A549 (cell line): ENCODE results near the gene KSR1. TPM values are rescaled to one million over a fixed set of nuclear protein-coding genes. Genes with fewer than 3 reads are reported as not detected.

ENCODE experiments used
- ATAC-seq, 2 experiments: fragments of 200-7000 bp in 1 of 2; fragments of >200 bp in 1 of 2; cut with Nextera tagmentation in 1 of 2; cut with Tn5 transposase in 1 of 2; 3 replicates each; pipeline versions ENCODE4 v1.8.0 to v1.9.1; 2018 to 2020; ENCODE audit warnings: mild to moderate bottlenecking in 1 of 2, moderate library complexity in 1 of 2
- CTCF ChIA-PET: fragments of 300-600 bp; sonication (Branson Sonifier 250); formaldehyde crosslinking; extraction: SDS; loops from one replicate; lab custom pipeline; 2021; ENCODE audit warnings: antibody characterized with exemption, inconsistent platforms; lab: Yijun Ruan, JAX
- POLR2A ChIA-PET: fragments of 350-600 bp; formaldehyde crosslinking; extraction: SDS; loops from one replicate; lab custom pipeline; 2021; ENCODE audit warnings: antibody characterized with exemption, inconsistent platforms; lab: Yijun Ruan, JAX
- DNase-seq, 2 experiments: peaks; one replicate each; pipeline versions ENCODE4 v3.0.0 to v3.0.0-alpha.2; 2011 to 2016; ENCODE audit warnings: low read depth in 1 of 2, low spot score in 1 of 2
- FAIRE-seq: peaks from 2 replicates; lab custom pipeline; 2011; peaks lifted over from hg19 to GRCh38; lab: Jason Lieb, UNC
- H3K27ac ChIP-seq, 2 experiments: fragments of >200 bp; sonication (Bioruptor Twin); formaldehyde crosslinking; 3 replicates each; pipeline ENCODE4 v1.5.1; 2016 to 2017
- H3K4me1 ChIP-seq: fragments of >200 bp; sonication (Bioruptor Twin); formaldehyde crosslinking; 3 replicates; pipeline ENCODE4 v1.6.1; 2016
- H3K4me2 ChIP-seq: fragments of >200 bp; sonication (Bioruptor Twin); formaldehyde crosslinking; 3 replicates; pipeline ENCODE4 v1.6.1; 2016
- H3K4me3 ChIP-seq: fragments of >200 bp; sonication (Bioruptor Twin); formaldehyde crosslinking; 3 replicates; pipeline ENCODE4 v1.5.1; 2016
- H3K9me3 ChIP-seq: fragments of >200 bp; sonication (Bioruptor Twin); formaldehyde crosslinking; 3 replicates; pipeline ENCODE4 v1.6.1; 2016
- CBX2 ChIP-seq: fragments of 200-600 bp; sonication (generic); IDR thresholded peaks from 2 replicates; pipeline ENCODE4 v1.6.1; 2016; ENCODE audit warnings: low read depth, mild to moderate bottlenecking, borderline replicate concordance
- CHD2 ChIP-seq: fragments of 150-350 bp; IDR thresholded peaks from 2 replicates; pipeline ENCODE4 v1.6.1; 2014; ENCODE audit warnings: low read length; ENCODE audit not compliant: partially characterized antibody
- CHD4 ChIP-seq: fragments of 200-600 bp; sonication (generic); IDR thresholded peaks from 2 replicates; pipeline ENCODE4 v1.6.1; 2016; ENCODE audit warnings: antibody characterized with exemption, mild to moderate bottlenecking, borderline replicate concordance
- EP300 ChIP-seq, 2 experiments: fragments of >200 bp; sonication (Bioruptor Twin); formaldehyde crosslinking; IDR thresholded peaks; 2 replicates in 1 of 2; 3 replicates in 1 of 2; pipeline ENCODE4 v1.6.1; 2016 to 2017
- FOSB ChIP-seq: fragments of 250-450 bp; sonication (Bioruptor Pico); IDR thresholded peaks from 2 replicates; pipeline ENCODE4 v1.5.0; 2020; ENCODE audit warnings: mild to moderate bottlenecking, moderate library complexity
- HDAC2 ChIP-seq: fragments of 200-600 bp; sonication (generic); IDR thresholded peaks from 2 replicates; pipeline ENCODE4 v1.6.1; 2016
- HES2 ChIP-seq: fragments of >200 bp; sonication (Bioruptor Twin); formaldehyde crosslinking; IDR thresholded peaks from 2 replicates; pipeline ENCODE4 v1.6.1; 2016
- HOXA7 ChIP-seq: fragments of 250-450 bp; sonication (Bioruptor Pico); IDR thresholded peaks from 2 replicates; pipeline ENCODE4 v1.5.0; 2020; ENCODE audit warnings: mild to moderate bottlenecking, moderate library complexity
- HOXB13 ChIP-seq: fragments of 250-450 bp; sonication (Bioruptor Pico); IDR thresholded peaks from 2 replicates; pipeline ENCODE4 v1.5.0; 2020; ENCODE audit warnings: low read depth, mild to moderate bottlenecking, moderate library complexity
- HOXB5 ChIP-seq: fragments of 250-450 bp; sonication (Bioruptor Pico); IDR thresholded peaks from 2 replicates; pipeline ENCODE4 v1.5.0; 2020; ENCODE audit warnings: mild to moderate bottlenecking, moderate library complexity
- KDM1A ChIP-seq: fragments of 200-600 bp; sonication (generic); IDR thresholded peaks from 2 replicates; pipeline ENCODE4 v1.6.1; 2016; ENCODE audit warnings: low read depth, mild to moderate bottlenecking
- KDM5A ChIP-seq: fragments of 200-600 bp; sonication (generic); IDR thresholded peaks from 2 replicates; pipeline ENCODE4 v1.6.1; 2016; ENCODE audit warnings: antibody characterized with exemption, mild to moderate bottlenecking
- MAFK ChIP-seq: fragments of 450-650 bp; IDR thresholded peaks from 2 replicates; pipeline ENCODE4 v1.6.1; 2014; ENCODE audit not compliant: partially characterized antibody
- MAZ ChIP-seq: fragments of 150-350 bp; IDR thresholded peaks from 2 replicates; pipeline ENCODE4 v1.6.1; 2014; ENCODE audit warnings: antibody characterized with exemption, low read depth, low read length, borderline replicate concordance
- MYC ChIP-seq: IDR thresholded peaks from 2 replicates; pipeline ENCODE4 v1.6.1; 2012; ENCODE audit warnings: mild to moderate bottlenecking, inconsistent platforms, low read length, improper control_type of control experiment, borderline replicate concordance
- NFE2L2 ChIP-seq: fragments of 150-350 bp; conservative IDR thresholded peaks from 2 replicates; pipeline ENCODE4 v1.6.1; 2014; ENCODE audit warnings: low read length
- NR3C1 ChIP-seq: fragments of >200 bp; sonication (Bioruptor Twin); formaldehyde crosslinking; IDR thresholded peaks from 3 replicates; pipeline ENCODE4 v1.6.1; 2017
- PBX3 ChIP-seq: IDR thresholded peaks from 2 replicates; pipeline ENCODE4 v1.6.1; 2012
- POLR2A ChIP-seq: IDR thresholded peaks from 2 replicates; pipeline ENCODE4 v1.6.1; 2012; ENCODE audit warnings: mild to moderate bottlenecking, low read length
- POLR2AphosphoS2 ChIP-seq: conservative IDR thresholded peaks from 2 replicates; pipeline ENCODE4 v1.6.1; 2012; ENCODE audit warnings: low read length, improper control_type of control experiment, inconsistent platforms
- RARB ChIP-seq: fragments of 250-450 bp; sonication (Bioruptor Pico); IDR thresholded peaks from 2 replicates; pipeline ENCODE4 v1.8.0; 2021; ENCODE audit warnings: mild to moderate bottlenecking, moderate library complexity
- RCOR1 ChIP-seq: fragments of 150-350 bp; IDR thresholded peaks from 2 replicates; pipeline ENCODE4 v1.6.1; 2014; ENCODE audit warnings: antibody characterized with exemption, low read length, low read depth
- REST ChIP-seq: fragments of 200-600 bp; sonication (generic); IDR thresholded peaks from 2 replicates; pipeline ENCODE4 v1.6.1; 2016; ENCODE audit warnings: antibody characterized with exemption, mild to moderate bottlenecking, moderate library complexity
- RFX5 ChIP-seq: fragments of 450-650 bp; IDR thresholded peaks from 2 replicates; pipeline ENCODE4 v1.7.1; 2014; ENCODE audit warnings: antibody characterized with exemption, mild to moderate bottlenecking, moderate library complexity
- SMC3 ChIP-seq: fragments of >200 bp; sonication (Bioruptor Twin); formaldehyde crosslinking; IDR thresholded peaks from 3 replicates; pipeline ENCODE4 v1.6.1; 2018; ENCODE audit warnings: inconsistent platforms
- TFCP2L1 ChIP-seq: fragments of 250-450 bp; sonication (Bioruptor Pico); IDR thresholded peaks from 2 replicates; pipeline ENCODE4 v1.5.0; 2021; ENCODE audit warnings: mild to moderate bottlenecking
- TP53 ChIP-seq: fragments of 250-450 bp; sonication (Bioruptor Pico); IDR thresholded peaks from 2 replicates; pipeline ENCODE4 v1.5.0; 2021; ENCODE audit warnings: mild to moderate bottlenecking, moderate library complexity
- ZSCAN20 ChIP-seq: fragments of 250-450 bp; sonication (Bioruptor Pico); IDR thresholded peaks from 2 replicates; pipeline ENCODE4 v1.8.0; 2022; ENCODE audit warnings: mild to moderate bottlenecking, moderate library complexity
- WGBS: methylation state at CpG from one replicate; pipeline ENCODE4 v1.1.6; 2017; ENCODE audit errors: missing lambda C conversion rate; 5-methylcytosine and 5-hydroxymethylcytosine counted together
- polyA plus RNA-seq, 4 experiments: library from polyadenylated mRNA; depleted of rRNA in 3 of 4; stranded (reverse); fragments of >200 nt; fragmentation: RNase III in 1 of 4; extraction: RNeasy Plus Mini Kit Qiagen cat#74134 plus additional on column Dnase treatment in 1 of 4; gene quantifications; 2 replicates in 3 of 4; 3 replicates in 1 of 4; pipeline ENCODE4 v1.2.3, GENCODE V29; 2011 to 2017
- TF ChIP-seq, protein P1 (sequence below): fragments of >200 bp; sonication (Bioruptor Twin); formaldehyde crosslinking; IDR thresholded peaks from 3 replicates; pipeline ENCODE4 v1.6.1; 2016
- TF ChIP-seq, protein P2 (sequence below): IDR thresholded peaks from 2 replicates; pipeline ENCODE4 v1.6.1; 2012
- TF ChIP-seq, protein P3 (sequence below): IDR thresholded peaks from 2 replicates; pipeline ENCODE4 v1.6.1; 2012; ENCODE audit warnings: low read depth, borderline replicate concordance
- TF ChIP-seq, protein P4 (sequence below): fragments of 250-450 bp; sonication (Bioruptor Pico); IDR thresholded peaks from 2 replicates; pipeline ENCODE4 v1.5.0; 2021; ENCODE audit warnings: mild to moderate bottlenecking, moderate library complexity, borderline replicate concordance

Gene KSR1
- polyA plus RNA-seq, 2 of the 4 experiments (the other 2 are of a cell fraction): 13.3 to 14.6 TPM

DNA sequence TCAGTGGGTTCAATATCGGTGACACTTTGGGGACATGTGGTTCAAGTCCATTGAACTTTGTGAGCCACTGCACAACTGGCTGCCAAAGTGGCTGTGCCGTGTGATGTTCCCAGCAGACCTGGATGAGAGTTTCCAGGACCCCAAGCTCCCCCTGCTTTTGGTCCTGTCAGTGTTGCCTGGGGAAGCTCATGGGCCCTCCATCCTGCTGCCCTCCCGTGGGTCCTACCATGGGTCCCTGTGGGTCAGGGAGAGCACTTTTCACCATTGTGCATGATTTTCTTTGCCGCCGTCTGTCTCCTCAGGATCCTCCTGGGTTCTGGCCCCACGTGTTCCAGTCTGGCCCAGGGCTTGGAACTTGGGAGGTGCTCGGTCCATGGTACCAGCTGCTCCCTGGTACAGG is 212.9 kb downstream of the KSR1 start:
- TF ChIP-seq POLR2A (no peak), HOXB5 (CRISPR knock-in tag) (no peak), POLR2AphosphoS2 (no peak), ZSCAN20 (no peak), FOSB (CRISPR knock-in tag) (no peak), NFE2L2 (no peak), RCOR1 (no peak), KDM1A (no peak), NR3C1 (no peak), MAFK (no peak), MYC (no peak), HDAC2 (no peak), EP300 (IDR thresholded peaks at IDR 0.05) (no peak), PBX3 (no peak), HOXB13 (CRISPR knock-in tag) (no peak), MAZ (no peak)
- TF ChIP-seq, protein P1, sequence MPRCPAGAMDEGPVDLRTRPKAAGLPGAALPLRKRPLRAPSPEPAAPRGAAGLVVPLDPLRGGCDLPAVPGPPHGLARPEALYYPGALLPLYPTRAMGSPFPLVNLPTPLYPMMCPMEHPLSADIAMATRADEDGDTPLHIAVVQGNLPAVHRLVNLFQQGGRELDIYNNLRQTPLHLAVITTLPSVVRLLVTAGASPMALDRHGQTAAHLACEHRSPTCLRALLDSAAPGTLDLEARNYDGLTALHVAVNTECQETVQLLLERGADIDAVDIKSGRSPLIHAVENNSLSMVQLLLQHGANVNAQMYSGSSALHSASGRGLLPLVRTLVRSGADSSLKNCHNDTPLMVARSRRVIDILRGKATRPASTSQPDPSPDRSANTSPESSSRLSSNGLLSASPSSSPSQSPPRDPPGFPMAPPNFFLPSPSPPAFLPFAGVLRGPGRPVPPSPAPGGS: no peak
- FAIRE-seq: no peak
- Histone ChIP-seq H3K4me2 (no peak overlapping the region), H3K4me1 (no peaks in the 10 kb centered on the region), H3K9me3 (no peaks in the 10 kb centered on the region), H3K27ac (no peak overlapping the region), H3K4me3 (no peak overlapping the region)
- ChIA-PET CTCF (interaction anchor here (0.7 to 3.2 kb wide), 6 partner anchors 9 to 88 kb away, joined by 3 to 13 read pairs (median 4); no protein-coding TSS in a partner anchor), POLR2A (no interaction called here)
- WGBS: 58% methylated on average over 7 of the region's 7 CpGs
- no peak for DNase-seq
- no peak for ATAC-seq

DNA sequence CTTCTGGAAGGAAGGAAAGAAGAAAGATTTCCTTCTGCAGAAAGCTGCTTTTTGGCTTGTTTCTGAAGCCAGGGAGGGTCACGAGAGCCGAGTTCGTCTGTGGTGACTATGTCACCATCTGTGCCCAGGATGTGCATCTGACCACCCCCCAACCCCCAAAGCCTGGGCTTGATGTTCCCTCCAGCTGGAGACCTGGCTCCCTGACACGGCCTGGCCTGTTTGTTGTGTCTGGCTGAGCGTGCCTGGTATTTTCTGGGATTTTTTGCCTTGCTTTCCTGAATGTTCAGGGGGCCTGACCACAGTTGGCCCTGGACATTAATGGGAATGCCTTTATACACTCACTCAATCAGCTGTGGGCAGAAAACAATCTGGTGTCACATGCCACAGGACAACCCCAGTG is 213.6 kb downstream of the KSR1 start:
- TF ChIP-seq HOXA7 (no peak), RCOR1 (no peak), TFCP2L1 (CRISPR knock-in tag) (no peak), KDM5A (no peak), TP53 (no peak), SMC3 (no peak), CHD4 (no peak), RARB (CRISPR knock-in tag) (no peak), POLR2AphosphoS2 (no peak), RFX5 (no peak), HES2 (no peak), REST (no peak), CBX2 (no peak), CHD2 (no peak), FOSB (CRISPR knock-in tag) (no peak)
- TF ChIP-seq, protein P2, sequence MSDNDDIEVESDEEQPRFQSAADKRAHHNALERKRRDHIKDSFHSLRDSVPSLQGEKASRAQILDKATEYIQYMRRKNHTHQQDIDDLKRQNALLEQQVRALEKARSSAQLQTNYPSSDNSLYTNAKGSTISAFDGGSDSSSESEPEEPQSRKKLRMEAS: no peak
- TF ChIP-seq, protein P3, sequence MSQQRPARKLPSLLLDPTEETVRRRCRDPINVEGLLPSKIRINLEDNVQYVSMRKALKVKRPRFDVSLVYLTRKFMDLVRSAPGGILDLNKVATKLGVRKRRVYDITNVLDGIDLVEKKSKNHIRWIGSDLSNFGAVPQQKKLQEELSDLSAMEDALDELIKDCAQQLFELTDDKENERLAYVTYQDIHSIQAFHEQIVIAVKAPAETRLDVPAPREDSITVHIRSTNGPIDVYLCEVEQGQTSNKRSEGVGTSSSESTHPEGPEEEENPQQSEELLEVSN: no peak
- TF ChIP-seq, protein P4, sequence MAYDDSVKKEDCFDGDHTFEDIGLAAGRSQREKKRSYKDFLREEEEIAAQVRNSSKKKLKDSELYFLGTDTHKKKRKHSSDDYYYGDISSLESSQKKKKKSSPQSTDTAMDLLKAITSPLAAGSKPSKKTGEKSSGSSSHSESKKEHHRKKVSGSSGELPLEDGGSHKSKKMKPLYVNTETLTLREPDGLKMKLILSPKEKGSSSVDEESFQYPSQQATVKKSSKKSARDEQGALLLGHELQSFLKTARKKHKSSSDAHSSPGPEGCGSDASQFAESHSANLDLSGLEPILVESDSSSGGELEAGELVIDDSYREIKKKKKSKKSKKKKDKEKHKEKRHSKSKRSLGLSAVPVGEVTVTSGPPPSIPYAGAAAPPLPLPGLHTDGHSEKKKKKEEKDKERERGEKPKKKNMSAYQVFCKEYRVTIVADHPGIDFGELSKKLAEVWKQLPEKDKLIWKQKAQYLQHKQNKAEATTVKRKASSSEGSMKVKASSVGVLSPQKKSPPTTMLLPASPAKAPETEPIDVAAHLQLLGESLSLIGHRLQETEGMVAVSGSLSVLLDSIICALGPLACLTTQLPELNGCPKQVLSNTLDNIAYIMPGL (CRISPR knock-in tag): no peak
- Histone ChIP-seq H3K4me2 (no peak overlapping the region), H3K4me3 (no peak overlapping the region), H3K4me1 (no peaks in the 10 kb centered on the region), H3K9me3 (no peaks in the 10 kb centered on the region), H3K27ac (no peak overlapping the region)
- ChIA-PET CTCF (interaction anchor here (1.1 to 4.1 kb wide), 7 partner anchors 8 to 210 kb away, joined by 3 to 16 read pairs (median 4); no protein-coding TSS in a partner anchor), POLR2A (no interaction called here)
- DNase-seq (no peak), FAIRE-seq (no peak), ATAC-seq (no peak)
- 24% methylated on average over 5 of the region's 5 CpGs for WGBS
